Breast epithelium (tissue), 4 donors: ENCODE measurements around the gene KLC1. TPM values are rescaled to one million over a fixed set of nuclear protein-coding genes. Genes with fewer than 3 reads are reported as not detected.

Experiments
- DNase-seq, 2 donors: peaks; one replicate each; pipeline ENCODE4 v3.0.0-alpha.2; 2019; ENCODE audit warnings: low spot score in 2 of 2
- H3K27ac ChIP-seq, 2 donors: fragments of 200-600 bp; sonication (generic) in 1 of 2; one replicate each; pipeline ENCODE4 v1.5.1; 2016 to 2019; ENCODE audit warnings: mild to moderate bottlenecking in 1 of 2
- H3K27me3 ChIP-seq, 2 donors: fragments of 200-600 bp; sonication (generic) in 1 of 2; one replicate each; pipeline versions ENCODE4 v1.5.1 to v1.6.0; 2017 to 2019; ENCODE audit warnings: control low read depth in 1 of 2, mild to moderate bottlenecking in 1 of 2
- H3K36me3 ChIP-seq: fragments of 200-600 bp; one replicate; pipeline ENCODE4 v1.5.1; 2019
- H3K4me1 ChIP-seq, 2 donors: fragments of 200-600 bp; sonication (generic); one replicate each; pipeline ENCODE4 v1.5.1; 2016 to 2019; ENCODE audit warnings: control low read depth in 1 of 2
- H3K4me3 ChIP-seq, 3 donors: fragments of 200-600 bp; sonication (generic); 1 replicate in 2 of 3; 2 replicates in 1 of 3; pipeline ENCODE4 v1.5.1; 2016 to 2019; ENCODE audit warnings: mild to moderate bottlenecking in 3 of 3, moderate library complexity in 2 of 3
- H3K9me3 ChIP-seq, 2 donors: fragments of 200-600 bp; sonication (generic) in 1 of 2; one replicate each; pipeline ENCODE4 v1.5.1; 2016 to 2019; ENCODE audit warnings: control low read depth in 1 of 2
- CTCF ChIP-seq, 3 donors: fragments of 450-650 bp; IDR thresholded peaks; one replicate each; pipeline ENCODE4 v1.5.1; 2016 to 2017; ENCODE audit warnings: antibody characterized with exemption in 3 of 3, mild to moderate bottlenecking in 3 of 3, moderate library complexity in 3 of 3
- POLR2A ChIP-seq: fragments of 450-650 bp; IDR thresholded peaks from one replicate; pipeline ENCODE4 v1.6.1; 2016; ENCODE audit warnings: antibody characterized with exemption, mild to moderate bottlenecking, moderate library complexity
- POLR2AphosphoS5 ChIP-seq, 3 donors: sonication (generic); formaldehyde crosslinking; IDR thresholded peaks; one replicate each; pipeline ENCODE4 v1.6.1; 2017; ENCODE audit warnings: antibody characterized with exemption in 3 of 3
- intact Hi-C: fragments of 100-400 bp; cut with DNase I; formaldehyde crosslinking; loops from one replicate; pipeline ENCODE4 v1.15.1; 2023; ENCODE audit warnings: low total_unique reads
- total RNA-seq, 3 donors: library from RNA; depleted of rRNA; stranded (reverse); fragments of >200 nt; gene quantifications; one replicate each; pipeline ENCODE4 v1.1.0, GENCODE V29; 2016

Gene KLC1
- total RNA-seq, 3 donors from 2014 or later = 222 to 275 (median 253) TPM

GRCh38 chr14:103715052-103716000, 86.3 kb downstream of the KLC1 start, which contains the start of the genes XRCC3 and ZFYVE21:
Gene XRCC3, minus strand, starts transcription at chr14:103715451. Its CDS starts 4,364 bp downstream, at chr14:103711087.
Gene ZFYVE21, plus strand, starts transcription at chr14:103715810. Its CDS starts 32 bp downstream, at chr14:103715842.
- TF ChIP-seq CTCF (IDR thresholded peaks at IDR 0.05) (no peak), POLR2AphosphoS5 (IDR thresholded peaks at IDR 0.05) (peak in 2 of 3 donors; percentile 28 to 35), POLR2A (no peak)
- intact Hi-C loops = no loop called here
- Histone ChIP-seq H3K4me3 (peak within 1 kb of the TSS; percentile 65 to 100 (median 70)), H3K36me3 (no peaks in the 10 kb centered on the region), H3K27me3 (no peaks in the 10 kb centered on the region), H3K4me1 (peaks cover 12 to 13% of the 10 kb centered on the region in 2 donors), H3K27ac (peak within 1 kb of the TSS; percentile 73 to 95), H3K9me3 (no peaks in the 10 kb centered on the region)
- DNase-seq = peak; percentile 100

- no peaks in the 10 kb centered on the region for H3K9me3 ChIP-seq
- H3K27me3 ChIP-seq = no peaks in the 10 kb centered on the region
- no peaks in the 10 kb centered on the region for H3K36me3 ChIP-seq
- TF ChIP-seq POLR2A (no peak), CTCF (IDR thresholded peaks at IDR 0.05) (no peak), POLR2AphosphoS5 (IDR thresholded peaks at IDR 0.05) (no peak)
- H3K4me1 ChIP-seq = peaks cover 12 to 13% of the 10 kb centered on the region in 2 donors
- H3K4me3 ChIP-seq = peak overlapping the region; percentile 65 to 100 (median 70)
- H3K27ac ChIP-seq = peak overlapping the region; percentile 73 to 95
- intact Hi-C loops = no loop called here
- no peak for DNase-seq
Observed at GRCh38 chr14:103716091-103716801, 87.2 kb downstream of the KLC1 start.

DNA sequence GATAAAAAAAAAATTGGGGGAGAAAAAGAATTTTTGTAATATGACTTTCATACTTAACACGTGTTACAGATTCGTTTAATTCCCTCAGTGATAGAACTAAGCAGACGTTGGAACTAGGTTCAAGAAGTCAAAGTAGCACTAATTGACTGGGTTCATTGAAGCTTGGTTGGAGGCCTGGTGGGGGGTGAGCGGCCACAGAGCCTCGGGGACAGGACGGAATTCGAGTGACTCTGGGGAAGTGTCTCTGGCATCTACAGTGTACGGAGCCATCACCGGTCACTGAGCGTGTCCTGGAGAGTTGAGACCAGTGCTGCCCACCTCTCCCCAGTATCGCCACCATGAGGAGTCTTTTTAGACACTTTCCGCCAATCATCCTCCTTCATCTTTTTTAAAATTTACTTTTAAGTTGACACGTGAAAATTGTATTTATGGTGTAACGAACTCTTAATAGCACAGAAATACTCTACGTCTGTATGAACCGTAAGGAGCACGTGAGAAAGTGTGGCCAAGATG, 87.9 kb downstream of the KLC1 start:
- no peak overlapping the region for H3K27ac ChIP-seq
- H3K4me3 ChIP-seq = peak overlapping the region; percentile 65 to 100 (median 70)
- intact Hi-C loops = no loop called here
- H3K27me3 ChIP-seq = no peaks in the 10 kb centered on the region
- H3K9me3 ChIP-seq = no peaks in the 10 kb centered on the region
- TF ChIP-seq POLR2AphosphoS5 (IDR thresholded peaks at IDR 0.05) (no peak), POLR2A (no peak), CTCF (IDR thresholded peaks at IDR 0.05) (no peak)
- H3K4me1 ChIP-seq = peaks cover 12 to 13% of the 10 kb centered on the region in 2 donors
- no peaks in the 10 kb centered on the region for H3K36me3 ChIP-seq
- no peak for DNase-seq

- DNase-seq = no peak
- Histone ChIP-seq H3K4me1 (peaks cover 4 to 7% of the 10 kb centered on the region in 2 donors), H3K9me3 (no peaks in the 10 kb centered on the region), H3K27ac (no peak overlapping the region), H3K36me3 (no peaks in the 10 kb centered on the region), H3K27me3 (no peaks in the 10 kb centered on the region), H3K4me3 (peak overlapping the region in 1 of 3 donors; percentile 19)
- intact Hi-C loops = no loop called here
- TF ChIP-seq POLR2AphosphoS5 (IDR thresholded peaks at IDR 0.05) = no peak
- no peak for TF ChIP-seq CTCF (IDR thresholded peaks at IDR 0.05)
- no peak for TF ChIP-seq POLR2A
Observed at GRCh38 chr14:103718572-103718971, 89.6 kb downstream of the KLC1 start.
